MV-4-11 (cell line): ENCODE data around the gene KXD1.

Experiments used
- DNase-seq: peaks from one replicate; lab custom pipeline; 2025; lab: John Stamatoyannopoulos, UW

Gene KXD1

GRCh38 chr19:18601875-18602274, 44.2 kb downstream of the KXD1 start:
- DNase-seq: no peak

- peak; percentile 20 for DNase-seq
These were observed 45.7 kb downstream of the KXD1 start for GRCh38 chr19:18603255-18603957.

GRCh38 chr19:18603958-18604819, 46.5 kb downstream of the KXD1 start:
- DNase-seq: no peak

DNA sequence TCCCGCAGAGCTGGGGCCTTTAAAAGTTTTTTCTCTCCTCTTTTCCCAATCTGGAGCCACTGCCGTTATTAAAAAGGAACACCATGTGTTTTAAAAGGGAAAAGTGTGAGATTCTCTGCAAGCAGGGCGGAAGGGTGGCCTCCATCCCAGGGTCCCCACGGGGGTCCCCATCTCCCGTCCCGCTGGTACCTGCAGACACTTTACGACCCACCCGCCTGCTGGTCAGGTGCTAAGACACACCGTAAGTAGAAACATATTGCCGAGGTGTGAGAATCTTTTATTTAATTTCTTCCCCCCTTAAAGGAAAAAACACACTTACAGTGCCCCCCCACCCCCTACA, 47.1 kb downstream of the KXD1 start:
- no peak for DNase-seq

- no peak for DNase-seq
These were observed 47.5 kb downstream of the KXD1 start for GRCh38 chr19:18605196-18605545.

DNA sequence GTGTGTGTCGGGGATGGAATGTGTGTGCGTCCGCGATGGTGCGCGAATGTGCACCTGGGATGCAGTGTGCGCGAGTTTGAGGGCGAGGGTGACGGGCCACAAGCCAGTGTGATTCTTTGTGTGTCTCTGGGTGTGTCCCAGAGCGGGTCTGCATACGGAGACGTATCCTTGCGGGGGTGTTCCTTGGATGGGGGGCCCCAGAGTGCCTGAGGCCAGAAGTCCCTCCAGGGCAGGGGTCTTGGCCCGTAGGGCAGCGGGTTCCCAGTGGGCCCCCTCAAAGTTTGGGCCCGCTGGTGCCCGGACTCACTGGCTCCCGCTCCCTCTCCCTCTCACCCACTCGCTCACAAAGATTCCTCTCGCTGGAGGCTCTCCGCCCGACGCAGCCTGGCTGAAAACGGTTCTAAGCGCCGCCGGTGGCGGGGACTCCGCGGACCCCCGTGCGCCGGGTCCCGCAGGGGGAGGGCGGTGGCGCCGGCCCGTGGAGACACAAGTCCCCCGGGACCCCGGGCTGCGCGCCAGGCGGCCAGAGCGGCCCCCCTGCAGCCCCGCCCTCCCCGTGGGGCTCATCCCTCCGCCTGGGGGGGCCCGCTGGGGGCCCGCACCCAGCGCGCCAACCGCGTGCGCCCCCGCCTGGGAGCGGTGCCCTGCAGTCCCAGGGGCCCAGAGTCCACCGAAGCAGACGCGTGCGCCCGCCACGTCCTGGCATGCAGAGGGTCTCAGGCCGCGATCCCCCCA, 48.0 kb downstream of the KXD1 start:
- DNase-seq: no peak

- no peak for DNase-seq
These were observed 48.9 kb downstream of the KXD1 start, which contains the start of gene CRLF1 for GRCh38 chr19:18606281-18607225. Gene CRLF1 (minus strand): TSS chr19:18606799. CDS start chr19:18606656, 143 bp downstream.

DNA sequence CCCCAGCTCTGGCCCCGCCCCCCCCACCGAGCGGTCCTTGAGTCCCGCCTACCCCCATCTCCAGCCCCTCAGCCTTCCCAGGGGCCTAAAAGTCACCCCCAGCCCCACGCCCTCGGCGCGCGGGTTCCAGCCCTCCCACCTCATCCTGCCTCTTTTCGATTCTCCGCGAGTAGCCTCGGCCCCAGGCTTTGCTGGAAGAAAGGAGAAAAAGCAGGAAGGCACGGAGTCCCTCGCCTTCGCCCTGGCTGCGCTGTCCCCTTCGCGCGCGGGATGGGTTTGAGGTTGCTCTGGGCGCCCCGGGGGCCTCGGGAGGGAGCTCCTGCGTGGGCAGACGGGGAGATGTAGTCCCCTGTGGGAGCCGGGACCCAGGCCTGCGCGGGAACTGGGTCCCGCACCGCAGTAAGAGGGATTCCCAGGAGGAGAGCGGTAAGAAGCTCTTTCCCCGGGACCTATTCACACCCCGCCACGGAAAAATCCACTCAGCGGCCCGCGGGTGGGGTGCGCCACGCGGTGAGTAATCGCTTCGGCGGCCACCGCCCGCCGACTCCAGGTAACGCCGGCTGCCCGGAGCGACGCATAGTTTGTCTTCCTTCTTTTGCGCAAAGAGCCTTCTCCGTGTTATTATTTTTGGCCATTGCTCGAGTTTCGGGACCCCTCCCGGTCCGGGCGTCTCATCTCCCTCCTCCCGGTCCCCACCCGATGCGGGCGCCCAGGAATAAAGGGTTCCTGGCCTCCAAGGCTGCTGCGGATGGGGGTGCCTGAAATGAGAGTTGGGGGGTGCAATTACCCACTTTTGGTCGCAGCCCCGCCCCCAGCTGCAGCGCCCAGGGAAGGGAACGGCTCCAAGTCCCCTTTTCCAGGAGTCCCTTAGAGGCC, 49.8 kb downstream of the KXD1 start:
- no peak for DNase-seq

DNA sequence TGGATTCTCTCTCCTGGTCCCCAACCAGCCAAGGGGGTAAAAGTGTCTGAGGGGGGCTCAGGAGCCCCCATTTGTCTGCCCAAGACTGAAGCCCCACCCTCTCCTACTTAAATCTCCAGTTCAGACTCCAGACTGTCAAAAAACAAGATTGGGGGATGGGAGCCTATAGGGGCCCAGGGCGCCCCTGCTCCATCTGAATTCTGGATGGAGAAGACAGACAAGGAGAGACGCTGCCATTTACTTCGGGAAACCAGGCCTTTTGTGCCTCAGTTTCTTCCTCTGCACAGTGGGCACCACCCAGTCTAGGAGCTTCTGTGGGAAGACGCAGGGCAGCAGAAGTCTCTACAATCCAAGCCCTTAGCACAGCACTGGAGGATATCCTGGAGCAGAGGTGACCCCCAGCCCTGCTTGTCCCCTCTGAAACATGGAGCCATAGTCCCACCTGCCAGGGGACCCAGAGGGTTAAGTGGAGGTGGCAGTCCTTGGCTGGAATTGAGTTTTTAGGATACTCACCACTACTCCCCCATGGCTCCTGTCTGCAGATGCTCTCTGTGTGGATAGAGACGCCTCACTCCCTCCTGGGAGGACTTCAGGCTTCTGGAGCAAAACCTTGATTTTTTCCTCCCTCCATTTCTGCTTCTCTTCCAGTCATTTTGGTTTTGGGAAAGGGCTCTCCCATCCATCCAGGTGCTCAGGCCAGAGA, 50.6 kb downstream of the KXD1 start:
- no peak for DNase-seq

DNA sequence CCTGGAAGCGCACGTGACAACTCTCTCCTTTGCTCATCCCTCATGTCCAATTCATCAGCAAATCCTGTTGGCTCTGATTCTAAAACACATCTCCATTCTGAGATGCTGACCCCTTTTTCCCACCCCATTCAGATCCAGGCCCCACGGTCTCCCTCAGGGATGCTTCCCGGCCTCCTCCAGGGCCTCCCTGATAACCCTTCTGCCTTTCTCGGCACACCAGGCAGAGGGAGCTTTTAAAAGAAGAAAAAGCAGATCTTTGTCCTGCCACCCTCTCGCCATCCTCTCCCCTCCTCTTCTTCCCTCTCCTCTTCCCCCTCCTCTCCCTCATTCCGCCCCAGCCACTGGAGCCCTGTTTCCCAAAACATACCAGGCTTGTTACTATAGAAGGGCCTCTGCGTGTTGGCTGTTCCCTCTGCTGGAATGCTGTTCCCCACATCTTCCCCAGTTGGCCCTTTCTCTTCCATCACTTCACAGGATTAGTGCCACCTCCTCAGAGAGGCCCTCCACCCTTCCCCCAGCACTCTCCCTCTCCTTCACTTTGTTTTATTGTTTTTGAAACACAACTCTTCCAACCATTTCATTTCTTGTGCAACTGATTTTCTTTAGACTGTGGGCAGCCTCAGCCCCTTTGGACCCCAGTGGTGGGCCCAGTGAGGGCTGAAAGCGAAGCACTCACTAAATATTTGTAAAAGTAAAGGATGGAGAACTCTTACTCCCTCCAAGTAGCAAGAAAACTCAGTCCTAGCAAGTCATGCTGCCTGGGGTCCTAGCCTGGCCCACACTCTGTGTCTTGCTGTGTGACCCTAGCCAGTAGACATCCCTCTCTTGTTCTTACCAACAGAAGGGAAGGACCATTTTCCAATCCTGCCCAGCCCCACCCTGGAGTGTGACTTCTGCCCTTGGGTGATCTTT, 51.4 kb downstream of the KXD1 start:
- DNase-seq: no peak

- no peak for DNase-seq
These were observed 52.0 kb downstream of the KXD1 start for GRCh38 chr19:18609717-18610051.

GRCh38 chr19:18610245-18610555, 52.5 kb downstream of the KXD1 start:
- DNase-seq: no peak

DNA sequence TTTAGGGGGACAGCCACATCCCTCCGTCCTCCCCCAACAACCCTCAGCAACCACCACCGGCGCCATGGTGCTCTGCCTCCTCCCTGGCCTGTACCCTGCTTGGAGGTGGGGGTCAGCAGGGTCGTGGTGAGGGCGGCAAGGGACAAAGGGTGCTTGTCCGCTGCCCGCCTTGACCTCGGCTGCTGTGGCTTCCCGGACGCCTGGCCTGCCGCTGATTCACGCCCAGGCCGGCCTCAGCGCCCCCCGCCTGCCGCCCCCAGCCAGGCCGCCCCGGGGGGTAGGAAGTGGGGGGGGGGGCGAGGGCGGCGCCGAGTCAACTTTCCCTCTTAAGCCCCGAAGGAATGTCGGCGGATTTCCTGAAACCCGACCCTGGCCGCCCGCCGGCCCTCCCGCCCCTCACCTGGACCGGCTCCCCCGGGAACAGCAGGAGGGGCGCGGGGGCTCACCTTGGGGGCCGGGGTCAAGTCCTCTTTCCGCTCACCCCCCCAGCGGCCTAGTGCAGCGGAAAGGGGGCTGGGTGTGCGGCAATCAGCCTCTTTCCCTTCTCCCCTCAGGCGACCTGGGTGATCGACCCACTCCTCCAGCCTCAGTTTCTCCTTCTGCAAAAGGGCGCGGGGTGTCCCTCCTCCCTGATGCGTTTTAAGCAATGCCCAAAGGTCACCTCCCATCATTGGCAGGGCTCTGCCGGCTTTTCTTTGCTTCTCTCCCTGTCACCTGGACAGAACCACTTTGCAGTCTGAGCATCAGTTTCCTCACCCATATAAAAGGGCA, 53.1 kb downstream of the KXD1 start:
- no peak for DNase-seq

DNA sequence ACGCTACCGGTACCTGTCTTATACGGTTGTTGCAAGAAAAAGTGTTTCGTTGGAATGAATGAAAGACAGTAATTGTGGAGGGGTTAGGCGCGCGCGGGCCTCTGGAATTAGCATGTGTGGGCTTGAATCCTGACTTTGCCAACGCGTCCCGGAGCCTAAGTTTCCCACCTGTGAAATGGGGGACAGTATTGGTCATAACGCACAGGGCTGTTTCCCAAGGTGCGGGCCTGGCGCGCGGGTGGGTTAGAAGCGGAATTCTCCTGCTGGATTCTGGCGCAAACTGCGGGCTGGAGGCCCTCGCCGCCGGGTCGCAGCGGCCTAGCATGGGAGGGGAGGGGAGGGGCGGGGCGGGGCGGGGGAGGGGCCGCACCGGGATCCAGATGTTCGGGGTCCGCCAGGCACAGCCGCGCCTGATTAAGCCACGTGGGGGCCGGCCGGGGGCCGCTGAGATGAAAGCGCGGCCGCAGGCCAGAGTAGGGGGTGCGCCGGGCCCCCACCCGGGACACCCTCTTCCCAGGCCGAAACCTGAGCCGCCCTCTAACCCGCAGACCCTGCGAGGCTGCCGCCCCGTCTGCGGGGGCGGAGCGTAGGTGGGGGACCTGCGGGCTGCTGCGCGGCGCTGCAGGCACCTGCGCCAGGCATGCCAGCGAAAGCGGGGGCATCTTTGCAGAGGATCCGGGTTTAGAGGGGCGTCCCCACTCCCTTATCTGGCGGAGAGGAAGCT, 53.8 kb downstream of the KXD1 start:
- DNase-seq: no peak

GRCh38 chr19:18612051-18612771, 54.5 kb downstream of the KXD1 start:
- DNase-seq: no peak

DNA sequence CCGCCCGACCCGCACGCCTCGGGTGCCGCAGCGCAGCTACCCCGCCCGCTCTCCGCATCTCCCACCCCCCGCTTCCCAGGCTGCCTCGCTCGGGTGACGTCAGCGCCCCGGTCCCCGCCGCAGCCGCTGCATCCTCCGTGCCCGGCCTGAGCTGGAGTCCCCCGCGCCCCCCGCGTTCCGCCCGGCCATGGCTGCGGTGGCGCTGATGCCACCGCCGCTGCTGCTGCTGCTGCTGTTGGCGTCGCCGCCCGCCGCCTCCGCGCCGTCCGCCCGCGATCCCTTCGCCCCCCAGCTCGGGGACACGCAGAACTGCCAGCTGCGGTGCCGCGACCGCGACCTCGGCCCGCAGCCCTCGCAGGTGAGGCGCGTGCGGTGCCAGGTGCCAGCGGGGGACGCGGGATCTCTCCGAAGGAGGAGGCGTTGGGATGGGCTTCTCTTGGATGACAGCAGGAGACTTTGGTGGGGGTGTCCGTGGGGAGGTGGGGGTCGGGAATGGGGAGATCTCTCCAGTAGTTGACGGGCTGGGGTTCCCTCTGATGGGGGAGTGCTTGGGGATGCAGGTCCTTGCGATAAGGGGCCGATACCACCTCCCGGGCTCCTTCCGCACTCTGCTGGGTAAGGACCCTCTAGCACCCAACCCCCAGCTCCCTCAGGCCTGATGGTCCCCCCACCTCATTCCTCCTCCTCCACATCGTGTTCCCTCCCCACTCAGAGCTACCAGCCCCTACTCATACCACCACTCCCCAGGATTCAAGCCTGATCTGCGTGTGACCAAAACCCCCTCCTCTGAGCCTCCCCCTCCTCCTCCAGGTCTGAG, 55.3 kb downstream of the KXD1 start, which contains the start of gene TMEM59L:
TSS of gene TMEM59L (plus strand) at position 99 of the 817 bp plus-strand sequence. CDS start at position 188, 89 bp downstream.
- DNase-seq: no peak
